GM12873 (cell line): Measurements from ENCODE around the gene HNF4A.

Experiments used
- TF ChIP-seq, protein P1 (sequence below): IDR thresholded peaks from 2 replicates; pipeline ENCODE4 v1.5.1; 2012; ENCODE audit warnings: low read depth, mild to moderate bottlenecking, moderate library complexity, low read length, control low read depth; ENCODE audit not compliant: insufficient read depth; ENCODE audit errors: missing control alignments

HNF4A gene

DNA sequence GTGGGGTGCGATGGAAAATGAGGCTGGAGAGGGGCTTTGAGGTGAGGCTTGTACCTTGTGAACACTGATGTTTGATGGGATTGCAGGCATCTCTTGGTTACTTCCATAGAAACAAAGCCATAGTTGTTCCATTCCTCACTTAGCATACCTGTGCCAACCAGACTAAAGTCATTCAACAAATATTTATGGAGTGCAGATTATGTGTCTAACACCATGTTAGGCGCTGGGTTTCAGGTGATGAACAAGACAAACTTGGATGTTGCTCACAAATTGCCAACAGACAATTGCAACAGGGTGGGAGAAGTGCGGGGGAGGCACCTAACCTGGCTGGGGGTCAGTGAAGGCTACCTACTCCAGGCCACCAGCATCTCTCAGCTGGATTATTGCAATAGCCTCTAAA lies 121.7 kb downstream of the HNF4A start:
- TF ChIP-seq, protein P1, sequence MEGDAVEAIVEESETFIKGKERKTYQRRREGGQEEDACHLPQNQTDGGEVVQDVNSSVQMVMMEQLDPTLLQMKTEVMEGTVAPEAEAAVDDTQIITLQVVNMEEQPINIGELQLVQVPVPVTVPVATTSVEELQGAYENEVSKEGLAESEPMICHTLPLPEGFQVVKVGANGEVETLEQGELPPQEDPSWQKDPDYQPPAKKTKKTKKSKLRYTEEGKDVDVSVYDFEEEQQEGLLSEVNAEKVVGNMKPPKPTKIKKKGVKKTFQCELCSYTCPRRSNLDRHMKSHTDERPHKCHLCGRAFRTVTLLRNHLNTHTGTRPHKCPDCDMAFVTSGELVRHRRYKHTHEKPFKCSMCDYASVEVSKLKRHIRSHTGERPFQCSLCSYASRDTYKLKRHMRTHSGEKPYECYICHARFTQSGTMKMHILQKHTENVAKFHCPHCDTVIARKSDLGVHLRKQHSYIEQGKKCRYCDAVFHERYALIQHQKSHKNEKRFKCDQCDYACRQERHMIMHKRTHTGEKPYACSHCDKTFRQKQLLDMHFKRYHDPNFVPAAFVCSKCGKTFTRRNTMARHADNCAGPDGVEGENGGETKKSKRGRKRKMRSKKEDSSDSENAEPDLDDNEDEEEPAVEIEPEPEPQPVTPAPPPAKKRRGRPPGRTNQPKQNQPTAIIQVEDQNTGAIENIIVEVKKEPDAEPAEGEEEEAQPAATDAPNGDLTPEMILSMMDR = no peak

DNA sequence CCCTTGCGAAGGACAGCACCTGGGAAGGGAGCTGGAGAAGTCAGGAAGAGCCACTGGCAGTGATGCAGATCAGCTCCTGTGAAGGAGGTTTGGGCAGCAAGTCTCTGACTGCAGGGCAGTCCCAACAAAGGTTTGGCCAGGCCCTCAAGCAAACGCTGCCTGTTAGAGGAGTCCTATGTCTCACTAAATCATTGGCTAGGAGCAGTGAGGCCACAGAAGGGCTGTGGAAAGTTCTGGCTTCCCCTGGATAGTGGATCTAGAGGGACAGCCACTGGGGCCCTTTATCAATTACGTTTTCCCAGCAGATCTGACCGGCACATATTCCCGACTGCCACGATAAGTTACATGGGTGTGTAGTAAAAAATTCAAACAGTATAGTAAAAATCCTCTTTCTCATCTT lies 122.7 kb downstream of the HNF4A start:
- TF ChIP-seq, protein P1 = no peak

DNA sequence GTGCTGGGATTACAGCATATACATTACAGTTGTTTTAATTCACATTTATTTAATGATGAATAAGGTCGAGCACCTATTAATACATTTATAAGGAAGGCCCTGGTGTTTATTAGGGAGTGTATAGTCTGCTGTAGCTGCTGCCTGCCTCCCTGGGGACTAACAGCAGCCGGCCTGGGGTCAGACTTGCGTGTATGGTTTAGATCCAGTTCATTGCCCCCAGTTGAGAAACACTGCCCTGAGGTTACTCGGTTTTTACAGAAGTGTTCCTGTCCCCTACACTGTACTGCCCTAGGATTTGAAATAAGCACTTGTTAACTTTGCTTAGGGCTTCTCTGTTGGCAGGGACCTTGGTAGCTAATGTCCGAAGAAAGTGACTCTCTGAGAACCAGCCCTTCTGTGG lies 124.1 kb downstream of the HNF4A start:
- TF ChIP-seq, protein P1 = no peak

DNA sequence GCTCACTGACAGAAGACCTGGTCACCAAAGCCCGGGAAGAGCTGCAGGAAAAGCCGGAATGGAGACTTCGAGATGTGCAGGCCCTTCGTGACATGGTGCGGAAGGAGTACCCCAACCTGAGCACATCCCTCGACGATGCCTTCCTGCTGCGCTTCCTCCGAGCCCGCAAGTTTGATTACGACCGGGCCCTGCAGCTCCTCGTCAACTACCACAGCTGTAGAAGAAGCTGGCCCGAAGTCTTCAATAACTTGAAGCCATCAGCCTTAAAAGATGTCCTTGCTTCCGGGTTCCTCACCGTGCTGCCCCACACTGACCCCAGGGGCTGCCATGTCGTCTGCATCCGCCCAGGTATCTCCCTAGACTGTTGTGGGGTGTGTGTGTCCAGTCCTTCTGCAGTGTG lies 124.6 kb downstream of the HNF4A start:
- TF ChIP-seq, protein P1 = no peak

DNA sequence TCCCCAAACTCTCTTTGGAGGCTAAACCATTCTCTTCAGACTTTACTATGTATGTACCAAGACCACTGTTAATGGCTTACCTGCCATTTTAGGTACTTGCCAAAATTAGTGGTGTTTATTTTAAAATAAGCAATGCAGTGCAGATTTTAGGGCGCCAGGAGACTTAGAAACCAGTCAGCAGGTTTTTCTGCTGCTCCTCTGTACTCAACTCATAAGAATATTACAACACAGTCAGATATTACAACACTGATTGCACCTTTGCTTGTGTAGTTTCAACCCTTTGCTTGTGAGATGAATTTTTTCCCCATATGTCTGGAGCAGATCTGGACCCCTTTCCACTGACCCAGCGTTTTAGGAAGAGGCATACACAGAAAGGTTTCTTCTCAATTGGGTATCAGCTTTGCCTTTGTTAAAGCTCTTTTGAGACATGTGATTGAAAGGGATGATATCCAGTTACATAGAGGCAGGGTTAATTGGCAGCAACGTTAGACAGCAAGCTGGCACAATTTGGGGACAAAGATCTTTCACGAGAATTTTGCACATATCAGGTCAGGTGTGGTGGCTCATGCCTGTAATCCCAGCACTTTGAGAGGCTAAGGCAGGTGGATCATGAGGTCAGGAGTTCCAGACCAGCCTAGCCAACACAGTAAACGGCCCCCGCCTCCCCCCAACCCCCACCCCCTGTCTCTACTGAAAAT lies 126.4 kb downstream of the HNF4A start:
- TF ChIP-seq, protein P1 = no peak

DNA sequence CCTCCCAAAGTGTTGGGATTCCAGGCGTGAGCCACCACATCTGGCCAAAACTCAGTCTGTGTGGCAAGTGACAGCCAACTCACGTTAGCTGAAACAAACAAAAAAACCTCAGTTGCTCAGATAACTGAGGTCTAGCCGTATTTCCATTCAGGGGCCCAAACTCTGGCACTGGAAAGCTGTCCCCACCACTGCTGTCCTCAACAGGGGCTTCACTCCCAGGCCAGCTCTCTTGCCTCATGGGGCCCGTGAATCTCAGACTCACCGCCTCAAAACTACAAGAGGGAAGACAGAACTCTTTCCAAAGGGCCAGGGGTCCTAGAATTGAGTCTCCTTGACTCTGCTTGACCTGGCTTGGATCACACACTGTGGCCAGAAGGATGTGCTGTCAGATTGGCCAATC lies 127.6 kb downstream of the HNF4A start:
- TF ChIP-seq, protein P1 = no peak
